SK-N-SH (cell line): ENCODE results near the gene CRTC1. TPM values are rescaled to one million over a fixed set of nuclear protein-coding genes. Genes with fewer than 3 reads are reported as not detected.
A peak's percentile ranks its signal among the peaks of the same experiment; 100 is the strongest.

Experiments used
- CTCF ChIA-PET: fragments of 300-600, 350-600 bp; formaldehyde crosslinking; extraction: SDS; loops from one replicate; lab custom pipeline; 2021; lab: Yijun Ruan, JAX
- POLR2A ChIA-PET: fragments of 350-600 bp; sonication (Branson Sonifier 250); formaldehyde crosslinking; extraction: SDS; loops from one replicate; lab custom pipeline; 2020; ENCODE audit warnings: antibody characterized with exemption, inconsistent platforms; lab: Yijun Ruan, JAX
- DNase-seq: peaks from one replicate; pipeline ENCODE4 v3.0.0; 2012
- H2AFZ ChIP-seq: fragments of 200-600 bp; sonication (generic); 2 replicates; pipeline ENCODE4 v1.8.1; 2016; ENCODE audit warnings: antibody characterized with exemption, mild to moderate bottlenecking, low read depth
- H3F3A ChIP-seq: fragments of 200-600 bp; sonication (generic); replicated peaks from 2 replicates; pipeline ENCODE3; 2016; ENCODE audit warnings: antibody characterized with exemption, mild to moderate bottlenecking; ENCODE audit not compliant: insufficient read depth
- H3K27ac ChIP-seq, 2 experiments: fragments of 200-500 bp in 1 of 2; fragments of 200-600 bp in 1 of 2; sonication (Bioruptor generic) in 1 of 2; sonication (generic), shearing (Covaris generic) in 1 of 2; 2 replicates each; pipeline versions ENCODE4 v1.5.1 to v1.6.1; 2014 to 2016; ENCODE audit warnings: low read depth in 2 of 2, inconsistent platforms in 1 of 2, low read length in 1 of 2, mild to moderate bottlenecking in 1 of 2, mixed read lengths in 1 of 2
- H3K27me3 ChIP-seq: fragments of 200-600 bp; sonication (generic), shearing (Covaris generic); 2 replicates; pipeline ENCODE4 v1.6.1; 2016; ENCODE audit warnings: mixed run types; ENCODE audit not compliant: insufficient read depth
- H3K36me3 ChIP-seq, 2 experiments: fragments of 200-500 bp in 1 of 2; fragments of 200-600 bp in 1 of 2; sonication (Bioruptor generic) in 1 of 2; sonication (generic) in 1 of 2; replicated peaks in 1 of 2; 2 replicates each; pipeline versions ENCODE3 to v1.5.1; 2014 to 2016; ENCODE audit warnings: low read length in 1 of 2, mild to moderate bottlenecking in 1 of 2; ENCODE audit not compliant: insufficient read depth in 2 of 2, control insufficient read depth in 1 of 2
- H3K4me1 ChIP-seq, 2 experiments: fragments of 200-500 bp in 1 of 2; fragments of 200-600 bp in 1 of 2; sonication (Bioruptor generic) in 1 of 2; sonication (generic), shearing (Covaris generic) in 1 of 2; 2 replicates each; pipeline versions ENCODE4 v1.5.1 to v1.6.1; 2014 to 2016; ENCODE audit warnings: low read depth in 1 of 2, low read length in 1 of 2, mixed run types in 1 of 2; ENCODE audit not compliant: insufficient read depth in 2 of 2, control insufficient read depth in 1 of 2
- H3K4me2 ChIP-seq: fragments of 200-600 bp; sonication (generic), shearing (Covaris generic); 2 replicates; pipeline ENCODE4 v1.6.1; 2017; ENCODE audit warnings: mixed run types
- H3K4me3 ChIP-seq, 2 experiments: fragments of 200-500 bp in 1 of 2; fragments of 200-600 bp in 1 of 2; sonication (Bioruptor generic) in 1 of 2; sonication (generic), shearing (Covaris generic) in 1 of 2; 2 replicates each; pipeline versions ENCODE4 v1.5.1 to v1.8.1; 2014 to 2016; ENCODE audit warnings: low read depth in 2 of 2, inconsistent platforms in 1 of 2, low read length in 1 of 2, mild to moderate bottlenecking in 1 of 2, mixed read lengths in 1 of 2, moderate library complexity in 1 of 2
- H3K79me2 ChIP-seq: fragments of 200-600 bp; sonication (generic); 2 replicates; pipeline ENCODE4 v1.8.1; 2017; ENCODE audit warnings: mild to moderate bottlenecking; ENCODE audit not compliant: insufficient read depth
- H3K9ac ChIP-seq: fragments of 200-600 bp; sonication (generic); 2 replicates; pipeline ENCODE4 v1.6.1; 2017; ENCODE audit warnings: mixed run types
- H3K9me2 ChIP-seq: fragments of 200-600 bp; sonication (generic); 2 replicates; pipeline ENCODE4 v1.6.1; 2017; ENCODE audit warnings: mixed run types
- H3K9me3 ChIP-seq: fragments of 200-600 bp; sonication (generic); 2 replicates; pipeline ENCODE4 v1.6.1; 2017; ENCODE audit warnings: mixed run types, mild to moderate bottlenecking, moderate library complexity
- H4K20me1 ChIP-seq: fragments of 200-600 bp; sonication (generic); 2 replicates; pipeline ENCODE4 v1.6.1; 2017; ENCODE audit warnings: mild to moderate bottlenecking, mixed run types; ENCODE audit not compliant: insufficient read depth
- FOXM1 ChIP-seq: IDR thresholded peaks from 2 replicates; pipeline ENCODE4 v1.4.0; 2012; ENCODE audit warnings: low read depth, mild to moderate bottlenecking
- GATA2 ChIP-seq: sonication (generic); formaldehyde crosslinking; IDR thresholded peaks from 2 replicates; pipeline ENCODE4 v1.5.0; 2020; ENCODE audit warnings: mild to moderate bottlenecking, missing genetic modification reagents
- PBX3 ChIP-seq: IDR thresholded peaks from 2 replicates; pipeline ENCODE4; 2012
- RAD21 ChIP-seq: IDR thresholded peaks from 2 replicates; pipeline ENCODE4 v1.6.1; 2012; ENCODE audit warnings: mild to moderate bottlenecking, low read length
- RCOR1 ChIP-seq: fragments of 150-350 bp; IDR thresholded peaks from 2 replicates; pipeline ENCODE4 v1.6.1; 2017; ENCODE audit warnings: antibody characterized with exemption, low read length
- REST ChIP-seq: IDR thresholded peaks from 2 replicates; pipeline ENCODE4 v1.6.1; 2012; ENCODE audit warnings: mild to moderate bottlenecking, low read depth, low read length, moderate library complexity
- RXRA ChIP-seq: IDR thresholded peaks from 2 replicates; pipeline ENCODE4 v1.4.0; 2012; ENCODE audit warnings: low read depth, mild to moderate bottlenecking, borderline replicate concordance
- WGBS: methylation state at CpG from one replicate; pipeline ENCODE4 v1.1.6; 2017; ENCODE audit warnings: low lambda C conversion rate; 5-methylcytosine and 5-hydroxymethylcytosine counted together
- polyA plus RNA-seq, 3 experiments: library from polyadenylated mRNA; depleted of rRNA; stranded (reverse); fragments of >200 nt; gene quantifications; 2 replicates each; pipeline ENCODE4 v1.2.3, GENCODE V29; 2012
- TF ChIP-seq, protein P1 (sequence below): IDR thresholded peaks from 2 replicates; pipeline ENCODE4 v1.4.0; 2012; ENCODE audit warnings: low read depth
- TF ChIP-seq, protein P2 (sequence below): fragments of 200-600 bp; sonication (generic); IDR thresholded peaks from 2 replicates; pipeline ENCODE4 v1.6.1; 2017; ENCODE audit warnings: antibody characterized with exemption, mild to moderate bottlenecking, moderate library complexity
- TF ChIP-seq, protein P3 (sequence below): fragments of 150-350 bp; IDR thresholded peaks from 2 replicates; pipeline ENCODE4 v1.6.1; 2017; ENCODE audit warnings: antibody characterized with exemption, low read length, low read depth, borderline replicate concordance

CRTC1 gene
- polyA plus RNA-seq, 1 of the 3 experiments (the other 2 are of a cell fraction), result 5.0 TPM

GRCh38 chr19:18759995-18760426, 76.5 kb downstream of the CRTC1 start:
- H3K9me2 ChIP-seq, result no peaks in the 10 kb centered on the region
- no peak for DNase-seq
- H3K9ac ChIP-seq, result no peak overlapping the region
- no peak for TF ChIP-seq GATA2 (CRISPR knock-in tag)
- TF ChIP-seq REST, result no peak
- no peak for TF ChIP-seq RCOR1
- TF ChIP-seq, protein P1, sequence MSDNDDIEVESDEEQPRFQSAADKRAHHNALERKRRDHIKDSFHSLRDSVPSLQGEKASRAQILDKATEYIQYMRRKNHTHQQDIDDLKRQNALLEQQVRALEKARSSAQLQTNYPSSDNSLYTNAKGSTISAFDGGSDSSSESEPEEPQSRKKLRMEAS, result no peak
- TF ChIP-seq, protein P2, sequence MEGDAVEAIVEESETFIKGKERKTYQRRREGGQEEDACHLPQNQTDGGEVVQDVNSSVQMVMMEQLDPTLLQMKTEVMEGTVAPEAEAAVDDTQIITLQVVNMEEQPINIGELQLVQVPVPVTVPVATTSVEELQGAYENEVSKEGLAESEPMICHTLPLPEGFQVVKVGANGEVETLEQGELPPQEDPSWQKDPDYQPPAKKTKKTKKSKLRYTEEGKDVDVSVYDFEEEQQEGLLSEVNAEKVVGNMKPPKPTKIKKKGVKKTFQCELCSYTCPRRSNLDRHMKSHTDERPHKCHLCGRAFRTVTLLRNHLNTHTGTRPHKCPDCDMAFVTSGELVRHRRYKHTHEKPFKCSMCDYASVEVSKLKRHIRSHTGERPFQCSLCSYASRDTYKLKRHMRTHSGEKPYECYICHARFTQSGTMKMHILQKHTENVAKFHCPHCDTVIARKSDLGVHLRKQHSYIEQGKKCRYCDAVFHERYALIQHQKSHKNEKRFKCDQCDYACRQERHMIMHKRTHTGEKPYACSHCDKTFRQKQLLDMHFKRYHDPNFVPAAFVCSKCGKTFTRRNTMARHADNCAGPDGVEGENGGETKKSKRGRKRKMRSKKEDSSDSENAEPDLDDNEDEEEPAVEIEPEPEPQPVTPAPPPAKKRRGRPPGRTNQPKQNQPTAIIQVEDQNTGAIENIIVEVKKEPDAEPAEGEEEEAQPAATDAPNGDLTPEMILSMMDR, result no peak
- TF ChIP-seq PBX3, result no peak
- no peak for TF ChIP-seq RXRA
- TF ChIP-seq, protein P3, sequence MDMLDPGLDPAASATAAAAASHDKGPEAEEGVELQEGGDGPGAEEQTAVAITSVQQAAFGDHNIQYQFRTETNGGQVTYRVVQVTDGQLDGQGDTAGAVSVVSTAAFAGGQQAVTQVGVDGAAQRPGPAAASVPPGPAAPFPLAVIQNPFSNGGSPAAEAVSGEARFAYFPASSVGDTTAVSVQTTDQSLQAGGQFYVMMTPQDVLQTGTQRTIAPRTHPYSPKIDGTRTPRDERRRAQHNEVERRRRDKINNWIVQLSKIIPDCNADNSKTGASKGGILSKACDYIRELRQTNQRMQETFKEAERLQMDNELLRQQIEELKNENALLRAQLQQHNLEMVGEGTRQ, result no peak
- TF ChIP-seq FOXM1, result no peak
- no peak for TF ChIP-seq RAD21
- ChIA-PET CTCF (no interaction called here), POLR2A (no interaction called here)
- H3K36me3 ChIP-seq, result no peaks in the 10 kb centered on the region
- H3K27ac ChIP-seq, result peak overlapping the region in 1 of 2 experiments; percentile 96; a peak in 1 of 4 replicates
- no peaks in the 10 kb centered on the region for H3K27me3 ChIP-seq
- no peak overlapping the region for H3K4me2 ChIP-seq
- peaks cover 32% of the 10 kb centered on the region for H3F3A ChIP-seq
- no peaks in the 10 kb centered on the region for H4K20me1 ChIP-seq
- H3K4me3 ChIP-seq, result no peak overlapping the region
- no peaks in the 10 kb centered on the region for H3K9me3 ChIP-seq
- peaks cover 28 to 69% of the 10 kb centered on the region in 2 experiments; a peak in 3 of 4 replicates for H3K4me1 ChIP-seq
- 84% methylated on average over 14 of the region's 22 CpGs for WGBS
- no peaks in the 10 kb centered on the region for H3K79me2 ChIP-seq
- no peak overlapping the region for H2AFZ ChIP-seq
